ENCODE measurements around the gene PFKM. TPM values are rescaled to one million over a fixed set of nuclear protein-coding genes. Genes with fewer than 3 reads are reported as not detected.

PFKM gene
- total and polyA plus RNA-seq, 2 of the 4 experiments (the other 2 are of a cell fraction) = 56.7 to 82.6 TPM

- Histone ChIP-seq H4K20me1 (ENCODE audit: insufficient read depth, low read length) (no peaks in the 10 kb centered on the region), H2BK15ac (ENCODE audit: low read depth, low read length) (no peak overlapping the region), H3K4me2 (ENCODE audit: low read depth, low read length) (no peak overlapping the region; the same call in 1 of the 2 replicates), H3K9me3 (ENCODE audit: control insufficient read depth, insufficient read depth, low read length) (no peaks in the 10 kb centered on the region), H3K56ac (ENCODE audit: extremely low read depth, insufficient read depth, low read length) (no peak overlapping the region), H3K79me1 (ENCODE audit: low read depth in 1 of 2, low read length in 2 of 2) (peaks cover 0 to 6% of the 10 kb centered on the region in 2 experiments; a peak in 2 of 4 replicates), H3K4ac (ENCODE audit: low read depth, low read length) (no peak overlapping the region), H3K36me3 (ENCODE audit: control insufficient read depth, insufficient read depth, low read length) (peaks cover 16% of the 10 kb centered on the region), H3K23ac (ENCODE audit: low read depth, low read length) (no peak overlapping the region), H3K4me1 (ENCODE audit: control insufficient read depth, insufficient read depth, low read length) (no peaks in the 10 kb centered on the region), H3K27ac (ENCODE audit: insufficient read depth, low read length) (no peak overlapping the region), H2BK120ac (ENCODE audit: low read depth, low read length) (no peak overlapping the region), H2BK20ac (ENCODE audit: low read depth, low read length) (no peak overlapping the region), H3K9me1 (ENCODE audit: insufficient read depth, low read length) (no peaks in the 10 kb centered on the region), H2AK9ac (replicated peaks; ENCODE audit: low read depth, low read length, poor library complexity) (no peak overlapping the region), H4K91ac (ENCODE audit: insufficient read depth, low read depth, low read length) (no peak overlapping the region), H3K27me3 (ENCODE audit: control insufficient read depth, insufficient read depth, low read length) (no peaks in the 10 kb centered on the region), H4K5ac (ENCODE audit: low read depth, low read length) (no peak overlapping the region), H2AK5ac (ENCODE audit: low read depth, low read length) (no peak overlapping the region), H2BK5ac (ENCODE audit: low read depth, low read length, poor library complexity, severe bottlenecking) (no peak overlapping the region), H3K14ac (replicated peaks; ENCODE audit: low read depth, low read length) (no peak overlapping the region), H4K8ac (ENCODE audit: low read depth in 2 of 2, low read length in 2 of 2) (no peak overlapping the region), H3K9ac (ENCODE audit: low read depth, low read length) (no peak overlapping the region), H2AFZ (replicated peaks; ENCODE audit: low read length, poor library complexity) (no peak overlapping the region), H3K18ac (ENCODE audit: low read depth, low read length) (no peak overlapping the region), H3K4me3 (ENCODE audit: insufficient read depth, low read depth, low read length) (no peak overlapping the region)
- no TSS peak for BruUV-seq (replicated peaks)
- dilution Hi-C loops (cut with HindIII; ENCODE audit: low sequenced_read_pairs, unreplicated experiment) (no loop called here), intact Hi-C loops (cut with micrococcal nuclease) (no loop called here), in situ Hi-C loops (cut with MboI; ENCODE audit: low sequenced_read_pairs) (no loop called here)
- POLR2A ChIA-PET (ENCODE audit: unreplicated experiment) = no interaction called here
- CTCF ChIA-PET = interaction anchor here (0.8 kb wide), 1 partner anchor 90 kb away, joined by 7 read pairs; no protein-coding TSS in a partner anchor
- DNase-seq (peak; percentile 50), ATAC-seq (ENCODE audit: low read depth) (peak; percentile 67)
- TF ChIP-seq MAFK (IDR thresholded peaks at IDR 0.05; ENCODE audit: low read depth, low read length) = no peak
- TF ChIP-seq RFX5 (IDR thresholded peaks at IDR 0.05; ENCODE audit: low read depth, low read length) = no peak
- TF ChIP-seq CEBPB (IDR thresholded peaks at IDR 0.05; ENCODE audit: low read depth, low read length) = 0 out of 2 replicates have a peak, but pooled peaks have one; percentile 42
- no peak for TF ChIP-seq MXI1 (IDR thresholded peaks at IDR 0.05; ENCODE audit: borderline replicate concordance, low read depth, low read length)
- TF ChIP-seq SMC3 (IDR thresholded peaks at IDR 0.05; ENCODE audit: low read depth, low read length) = no peak
- no CpG with 5 or more reads among the region's 1 CpG for WGBS, 2 experiments (ENCODE audit: extremely low coverage in 2 of 2, insufficient read length in 1 of 2)
Measured at GRCh38 chr12:48092611-48093010, 26.6 kb upstream of the PFKM start.
